HG02981 (cell line): ENCODE measurements around the gene AP3S2.
"Not testable (repeated sequence)": the region's sequence is repeated elsewhere in the genome, so short reads cannot be mapped to it uniquely, and the experiment has no call there.

Experiments
- ATAC-seq: cut with Tn5 transposase; IDR thresholded peaks from one replicate; pipeline ENCODE4 v1.9.1; 2021; ENCODE audit warnings: mild to moderate bottlenecking, moderate library complexity; ENCODE audit not compliant: unreplicated experiment

The AP3S2 gene

DNA sequence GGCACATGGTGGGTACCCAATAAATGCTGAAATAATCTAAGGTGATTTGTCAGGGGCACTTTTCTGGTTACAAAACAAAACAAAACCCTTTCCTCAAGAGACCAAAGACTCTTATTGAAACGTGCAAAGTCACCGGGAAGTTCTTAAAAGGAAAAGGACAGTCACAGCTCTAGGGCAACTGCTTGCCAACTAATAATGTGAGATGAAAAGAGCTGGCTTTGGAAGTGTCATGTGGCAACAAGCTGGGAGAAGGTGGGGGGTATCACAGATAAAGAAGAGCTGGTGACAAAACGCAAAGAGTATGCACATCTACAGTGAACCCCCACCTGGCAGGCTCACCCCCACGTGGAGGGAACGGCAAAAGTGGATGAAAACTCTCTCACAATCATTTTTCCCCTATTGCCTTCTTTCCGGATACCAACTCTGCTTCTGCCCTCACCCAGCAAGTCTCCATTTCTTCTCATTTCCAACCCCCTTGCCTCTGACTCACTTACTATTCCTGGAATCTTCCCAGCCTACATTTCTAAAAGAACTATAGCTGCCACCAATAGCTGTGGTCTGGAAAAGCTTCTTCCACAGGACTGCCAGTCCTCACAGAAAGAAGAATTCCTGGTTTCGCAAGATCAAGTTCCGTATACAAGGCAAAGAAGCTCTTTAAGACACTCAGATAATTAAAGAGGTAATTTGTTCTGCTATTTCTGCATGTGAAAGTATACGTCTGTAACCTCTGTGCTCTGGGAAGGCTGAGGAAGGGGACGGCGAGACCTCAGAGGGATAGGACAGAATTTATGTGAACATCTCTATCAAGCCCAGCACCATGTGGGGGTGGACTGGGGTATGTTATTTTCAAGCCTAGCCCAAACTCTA is 57.3 kb downstream of the AP3S2 start:
- ATAC-seq = no peak

DNA sequence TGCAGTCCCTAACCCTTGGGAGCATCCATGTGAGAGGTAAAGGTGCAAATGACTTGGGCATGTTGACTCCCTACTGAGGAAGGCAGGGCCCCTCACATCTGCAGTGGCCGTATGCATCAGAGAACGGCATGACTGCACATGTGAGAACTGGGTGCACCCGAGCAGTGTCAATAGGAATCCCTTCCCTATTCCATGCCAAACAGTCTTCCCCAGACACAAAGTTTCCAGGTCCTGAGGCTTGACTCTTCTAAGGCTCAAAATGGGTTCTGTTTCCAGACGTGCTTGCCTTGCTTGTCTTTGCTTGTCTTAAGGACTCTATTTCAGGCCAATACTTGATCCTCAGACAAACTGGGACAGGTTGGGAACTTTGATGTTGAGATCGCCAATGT is 58.6 kb downstream of the AP3S2 start:
- ATAC-seq = no peak

DNA sequence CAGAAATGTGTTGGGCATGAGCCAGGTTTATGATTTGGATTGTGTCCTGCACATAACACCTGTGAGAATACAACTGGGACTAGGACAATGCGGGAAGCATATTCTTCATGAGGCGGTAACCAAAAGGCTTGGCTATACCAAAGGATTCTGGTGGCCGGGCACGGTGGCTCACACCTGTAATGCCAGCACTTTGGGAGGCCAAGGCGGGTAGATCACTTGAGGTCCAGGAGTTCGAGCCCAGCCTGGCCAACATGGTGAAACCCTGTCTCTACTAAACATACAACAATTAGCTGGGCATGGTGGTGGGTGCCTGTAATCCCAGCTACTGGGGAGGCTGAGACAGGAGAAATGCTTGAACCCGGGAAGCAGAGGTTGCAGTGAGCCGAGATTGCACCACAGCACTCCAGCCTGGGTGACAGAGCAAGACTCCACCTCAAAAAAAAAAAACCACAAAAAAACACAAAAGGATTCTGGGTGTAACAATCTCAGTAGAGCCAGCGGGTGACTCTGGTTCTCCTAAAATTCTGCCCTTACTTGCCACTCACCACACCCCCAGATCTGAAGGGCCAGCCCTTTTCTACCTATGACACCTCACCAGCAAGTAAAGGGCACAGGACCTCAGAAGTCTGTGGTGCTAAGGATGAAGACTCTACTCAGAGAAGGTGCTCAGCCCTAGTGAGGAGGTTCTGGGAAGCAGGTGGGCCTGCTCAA is 59.2 kb downstream of the AP3S2 start:
- ATAC-seq = not testable (repeated sequence)

DNA sequence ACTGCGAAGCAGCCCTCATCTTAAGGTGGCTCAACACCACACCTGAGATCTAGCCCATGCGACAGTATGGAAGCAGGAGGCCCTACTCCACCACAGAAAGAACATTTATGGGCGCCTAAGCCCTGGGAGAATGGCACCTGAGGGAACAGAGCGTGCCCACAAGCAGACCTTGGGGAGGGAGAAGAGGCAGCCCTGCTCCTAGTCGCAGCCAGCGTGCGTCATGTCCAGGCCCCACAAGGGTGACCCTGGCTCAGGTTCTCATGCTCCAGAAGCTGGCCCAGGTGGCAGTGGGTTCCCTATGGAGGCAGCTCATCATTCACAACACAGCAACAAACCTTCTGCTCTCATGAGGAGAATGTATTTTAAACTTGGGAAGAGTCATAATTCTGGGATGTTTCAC is 59.8 kb downstream of the AP3S2 start:
- ATAC-seq = no peak

DNA sequence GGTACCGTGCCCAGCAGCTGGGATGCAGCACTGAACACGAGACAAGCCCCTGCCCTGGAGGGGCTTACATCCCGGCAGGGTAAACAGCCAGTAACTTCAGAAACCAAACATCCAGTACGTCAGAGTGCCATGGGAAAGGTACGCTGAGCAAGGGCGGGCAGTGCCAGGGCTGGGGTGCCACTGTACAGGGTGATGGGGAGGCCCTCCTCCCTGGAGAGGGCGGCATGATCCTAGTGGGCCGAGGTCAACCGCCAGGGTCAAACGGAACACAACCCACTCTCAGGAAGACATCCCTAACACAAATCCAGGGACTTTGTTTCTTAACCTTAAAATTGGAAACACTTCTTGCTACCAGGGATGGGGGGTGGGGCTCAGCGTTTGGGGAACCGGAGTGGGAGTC is 63.2 kb downstream of the AP3S2 start:
- ATAC-seq = no peak

DNA sequence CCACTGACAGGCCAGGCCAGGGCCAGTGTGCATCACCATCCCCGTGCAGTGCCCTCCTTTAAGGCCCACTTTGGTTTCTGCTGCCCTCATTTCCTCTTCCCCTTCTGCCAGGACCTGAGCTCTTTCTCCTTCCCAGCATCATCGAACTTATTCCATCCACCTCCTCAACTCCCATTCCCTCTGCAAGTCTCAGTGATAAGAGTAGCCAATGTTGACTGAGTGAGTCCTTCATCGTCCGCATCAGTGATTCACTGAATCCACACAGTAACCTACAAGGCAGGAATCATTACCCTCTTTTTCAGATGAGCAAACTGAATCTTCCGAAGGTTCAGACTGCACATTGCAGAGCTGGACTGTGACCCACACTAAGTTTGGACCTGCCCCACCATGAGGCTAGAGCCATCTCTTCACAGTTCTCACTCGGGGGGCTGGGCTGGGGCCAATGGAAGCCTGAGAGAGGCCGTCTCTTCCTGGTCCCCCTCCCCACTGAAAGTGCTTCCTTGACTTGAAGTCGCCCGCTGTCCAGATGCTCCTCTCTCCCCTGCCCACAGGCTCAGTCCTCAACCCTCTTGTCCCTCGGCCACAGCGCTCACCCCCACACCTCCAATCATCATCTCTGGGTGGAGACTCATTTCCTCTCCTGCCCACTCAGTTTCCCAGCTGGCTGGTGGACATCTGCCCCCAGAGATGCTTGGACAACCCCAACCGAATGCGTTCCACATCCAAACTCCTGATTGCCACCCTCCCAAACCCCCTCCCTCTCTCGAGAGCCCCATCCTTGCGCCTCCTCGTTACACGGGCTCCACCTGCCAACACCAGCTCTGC is 64.0 kb downstream of the AP3S2 start:
- no peak for ATAC-seq

DNA sequence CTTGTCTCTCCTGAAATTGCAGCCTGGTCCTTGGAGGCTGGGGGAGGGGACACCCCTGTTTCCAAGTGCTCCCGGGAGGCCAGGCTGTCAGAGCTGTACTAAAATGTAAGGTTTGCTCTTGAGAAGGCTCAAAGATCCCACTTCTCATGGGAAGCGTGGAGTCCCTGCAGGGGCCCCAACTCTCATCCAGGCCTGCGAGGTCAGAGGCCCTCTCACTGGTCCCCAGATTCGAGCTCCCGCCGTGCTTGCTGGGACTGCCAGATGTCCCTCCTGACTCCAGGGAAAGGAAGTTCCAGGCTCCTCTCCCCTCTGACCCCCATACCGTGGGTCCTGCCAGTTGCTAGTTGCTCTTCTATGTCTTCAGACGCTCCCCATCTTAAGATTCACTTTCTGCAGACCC is 64.6 kb downstream of the AP3S2 start:
- ATAC-seq = no peak

DNA sequence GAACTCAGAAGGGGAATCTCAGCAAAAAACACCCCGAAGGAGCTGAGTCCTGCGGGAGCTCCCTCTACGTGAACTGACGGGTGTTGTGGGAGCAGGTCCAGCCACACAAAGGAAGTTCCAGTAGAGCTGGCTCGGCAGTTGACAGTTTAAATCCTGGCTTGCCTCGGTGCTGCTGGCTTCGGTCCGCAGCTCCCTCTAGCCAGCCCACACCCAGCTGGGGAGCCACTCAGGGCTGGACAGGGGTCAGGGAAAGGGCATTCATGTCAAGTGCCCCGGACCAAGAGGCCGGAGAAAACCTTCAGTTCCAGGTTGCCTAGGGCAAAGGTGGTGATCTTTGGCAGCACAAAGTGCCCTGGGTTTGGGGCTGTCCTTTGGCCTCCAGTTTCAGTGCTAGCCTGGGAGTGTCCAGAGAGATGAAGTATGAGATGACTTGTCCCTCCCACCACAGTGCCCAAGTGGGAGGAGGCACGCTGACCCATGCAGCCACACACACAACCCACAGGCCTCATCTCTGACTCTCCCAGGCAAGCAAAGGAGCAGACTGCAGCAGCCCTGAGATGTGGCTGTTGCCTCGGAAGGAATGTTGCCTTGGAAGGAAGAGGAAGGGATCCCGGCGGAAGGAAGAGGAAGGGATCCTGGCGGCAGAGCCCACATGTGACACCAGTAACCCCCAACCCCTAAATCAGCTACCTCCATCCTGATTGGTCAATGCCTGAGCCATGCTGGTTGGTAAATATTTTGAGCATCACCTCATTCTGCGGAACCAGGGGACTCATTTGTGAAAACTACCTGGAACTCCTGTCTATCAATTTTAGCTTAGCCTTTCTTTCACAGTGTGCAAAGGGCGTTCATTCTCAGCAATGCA is 65.3 kb downstream of the AP3S2 start:
- no peak for ATAC-seq

DNA sequence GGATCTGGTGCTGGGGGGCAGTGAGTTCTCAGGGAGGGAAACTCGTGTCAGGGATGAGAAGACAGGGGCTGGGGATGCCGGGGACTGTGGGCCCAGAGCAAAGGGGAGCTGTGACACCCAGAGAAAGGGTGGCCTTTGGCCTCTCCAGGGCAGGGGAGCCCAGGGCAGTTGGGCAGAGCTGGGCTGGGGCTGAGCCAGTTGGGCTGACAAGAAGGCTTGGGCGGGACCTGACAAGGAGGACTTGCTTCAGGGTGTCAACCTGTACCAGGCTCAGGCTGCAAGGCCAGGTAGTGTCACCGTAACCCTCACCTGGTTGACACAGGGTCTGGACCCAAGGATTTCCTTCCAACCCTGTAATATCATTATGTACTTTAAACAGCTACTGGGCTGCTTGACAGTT is 66.0 kb downstream of the AP3S2 start:
- no peak for ATAC-seq

DNA sequence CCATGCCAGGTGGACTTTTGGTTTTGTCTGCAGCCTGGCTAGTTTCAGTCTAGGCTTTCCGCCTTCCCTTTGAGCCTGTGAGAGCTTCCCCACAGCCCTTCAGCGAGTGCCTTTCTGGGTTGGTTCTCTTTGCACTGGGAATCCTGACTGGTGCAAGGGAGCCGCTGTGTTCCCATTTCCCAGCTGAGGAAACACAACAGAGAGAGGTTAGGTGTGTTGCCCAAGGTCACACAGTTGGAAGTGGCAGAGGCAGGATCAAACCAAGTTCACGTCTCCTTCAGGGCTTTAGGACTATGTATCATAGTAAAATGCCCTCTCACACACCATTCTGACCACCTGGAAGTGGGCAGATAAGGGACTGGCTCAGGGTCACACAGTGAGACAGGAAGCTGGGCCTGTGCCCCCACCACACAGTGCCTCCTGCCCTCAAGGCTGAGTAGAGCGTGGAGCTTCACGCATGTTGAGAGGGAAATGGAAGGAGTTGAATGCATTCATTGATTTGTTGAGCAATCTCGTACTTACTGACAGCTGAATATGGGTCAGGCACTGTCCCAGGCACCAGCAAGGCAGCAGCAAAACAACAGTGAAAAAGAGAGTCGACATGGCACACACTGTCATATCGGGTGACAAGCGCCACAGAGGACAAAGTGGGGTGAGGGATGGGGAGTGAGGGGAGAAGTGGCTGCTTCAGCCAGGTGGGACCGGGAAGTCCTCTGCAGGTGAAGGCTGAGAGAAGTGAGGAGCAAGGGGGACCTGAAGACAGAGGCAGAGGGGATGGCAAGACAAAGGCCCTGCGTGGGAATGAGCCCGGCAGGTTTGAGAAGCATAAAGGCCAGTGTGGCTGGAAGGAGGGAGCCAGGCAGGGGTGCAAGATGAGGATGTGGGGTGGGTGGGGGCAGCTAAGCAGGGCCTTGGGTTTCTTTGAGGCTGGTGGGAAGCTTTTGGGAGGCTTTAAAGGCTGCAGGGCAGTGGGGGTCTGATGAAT is 66.8 kb downstream of the AP3S2 start:
- ATAC-seq = no peak

DNA sequence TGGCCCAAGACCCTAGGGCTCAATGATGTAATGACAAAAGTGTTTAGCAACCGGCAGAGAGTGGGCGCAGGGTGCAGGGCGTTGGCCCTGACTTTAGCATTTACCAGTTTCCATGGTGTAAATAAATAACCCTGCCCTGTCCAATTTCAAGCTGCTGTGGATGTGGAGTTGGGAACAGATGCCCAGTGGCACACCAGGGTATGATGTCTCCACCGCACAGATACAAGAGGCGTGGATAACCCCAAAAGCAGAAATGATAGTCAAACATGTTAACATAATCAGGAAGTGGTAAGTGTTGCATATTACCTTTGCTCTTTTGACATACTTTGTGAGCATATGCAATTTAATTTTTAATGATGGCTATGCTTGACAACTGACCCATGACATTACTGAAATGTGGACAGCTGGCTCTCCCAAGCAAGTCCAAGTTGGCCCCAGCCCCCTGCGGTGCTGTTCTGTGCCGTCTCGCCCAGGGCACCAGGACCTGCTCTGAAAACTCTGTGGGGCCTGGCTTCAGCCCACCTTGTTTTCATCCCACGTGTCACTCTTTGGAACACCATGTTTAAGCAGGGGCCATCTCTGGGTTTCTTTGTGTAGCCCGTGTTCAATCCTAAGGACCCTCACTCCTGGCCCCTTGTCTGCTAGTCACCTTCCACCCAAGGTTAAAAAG is 68.4 kb downstream of the AP3S2 start:
- ATAC-seq = no peak

DNA sequence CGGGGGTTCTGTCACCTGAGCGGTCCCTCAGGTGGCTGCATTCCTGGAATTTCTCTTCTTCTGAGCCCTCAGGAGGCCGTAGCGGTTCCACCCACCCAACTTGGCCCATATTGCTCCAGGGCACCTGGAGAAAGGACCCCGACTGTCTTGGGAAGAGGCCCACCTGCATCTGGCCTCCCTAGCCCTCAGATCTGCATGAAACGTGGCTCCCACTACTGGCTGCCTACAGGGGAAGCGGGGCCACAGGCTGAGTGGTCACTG is 69.3 kb downstream of the AP3S2 start:
- no peak for ATAC-seq

DNA sequence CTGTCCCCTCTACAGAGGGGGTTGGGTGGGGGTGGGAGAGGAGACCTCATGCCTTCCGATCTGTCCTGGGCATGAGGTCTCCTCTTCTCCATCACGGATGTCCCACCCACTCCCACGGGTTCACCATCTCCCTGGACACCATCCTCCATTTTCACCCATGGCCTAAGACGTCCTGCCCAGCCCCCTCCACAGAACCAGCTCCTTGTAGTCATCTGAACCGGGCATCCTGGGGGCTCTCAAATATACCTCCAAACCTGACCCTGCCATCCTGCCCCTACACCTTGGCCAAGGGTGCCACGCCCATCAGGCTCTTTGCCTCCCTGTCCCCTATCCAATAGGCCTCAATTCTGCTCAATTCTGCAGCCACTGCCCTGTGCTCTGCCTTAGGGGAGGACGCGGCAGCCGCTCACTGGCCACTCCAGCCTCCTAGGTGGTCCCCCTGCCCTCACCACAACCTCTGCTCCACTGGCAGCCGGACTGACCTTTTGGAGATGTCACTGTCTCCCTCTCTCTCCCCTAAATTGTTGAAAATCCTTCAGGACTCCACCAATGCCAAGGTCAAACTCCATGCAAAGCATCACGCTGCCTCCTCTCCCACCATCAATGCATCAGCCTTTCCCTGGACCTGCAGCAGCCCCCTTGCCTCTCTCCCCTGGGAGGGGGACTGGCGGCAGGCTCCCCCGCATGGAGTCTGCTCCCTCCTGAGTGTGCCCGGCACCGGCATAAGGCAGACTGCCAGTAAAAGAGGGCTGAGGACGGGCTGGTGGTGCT is 69.8 kb downstream of the AP3S2 start:
- no peak for ATAC-seq

DNA sequence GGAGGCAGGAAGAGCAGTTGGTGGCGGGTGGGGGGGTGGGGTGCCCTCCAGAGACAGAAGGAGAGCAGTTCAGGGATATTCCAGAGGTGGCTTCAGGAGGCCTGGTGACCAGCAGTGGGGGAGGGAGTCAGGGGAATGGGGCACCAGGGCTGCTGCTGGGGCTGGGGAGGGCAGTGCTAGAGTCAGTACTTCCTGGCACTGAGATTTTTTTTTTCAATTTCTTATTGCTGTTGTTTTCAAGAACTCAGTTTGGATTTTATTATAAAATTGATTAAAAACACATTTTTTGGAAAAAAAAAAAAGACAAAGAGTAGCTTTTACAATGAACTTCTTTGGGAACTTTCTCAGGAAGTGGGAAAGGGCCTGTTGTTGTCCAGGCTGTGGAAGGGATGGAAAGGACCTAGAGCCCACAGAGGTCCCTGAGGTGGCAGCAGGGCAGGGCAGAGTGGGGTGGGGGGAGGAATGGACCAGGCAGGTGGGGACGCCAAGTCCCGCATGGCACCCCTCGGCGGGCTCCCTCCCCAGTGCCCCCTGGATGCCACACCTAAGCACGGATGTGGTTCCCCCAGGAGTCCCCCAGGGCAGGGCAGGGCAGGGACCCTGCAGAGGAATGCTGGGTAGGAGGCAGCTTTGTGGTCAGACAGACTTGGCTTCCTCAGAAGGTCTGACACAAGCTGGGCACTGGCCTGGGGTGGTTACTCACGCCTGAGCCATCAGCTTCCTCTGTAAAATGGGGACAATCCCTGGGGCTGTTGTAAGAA is 70.7 kb downstream of the AP3S2 start:
- no peak for ATAC-seq

DNA sequence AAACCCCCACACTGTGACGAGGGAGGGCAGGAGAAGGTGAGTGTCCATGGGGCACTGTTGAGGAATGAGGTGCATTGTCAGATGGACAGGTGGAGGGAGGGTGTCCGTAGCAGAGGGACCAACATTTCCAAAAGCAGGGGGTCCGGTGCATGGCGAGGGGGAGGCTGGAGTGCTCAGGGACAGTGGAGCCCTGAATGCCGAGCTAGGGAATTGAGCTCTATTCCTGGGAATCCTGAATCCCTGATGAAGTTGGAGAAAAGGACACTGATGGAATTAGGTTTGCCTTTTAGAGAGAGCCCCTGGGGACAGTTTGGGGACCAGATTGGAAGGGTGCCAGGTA is 71.2 kb downstream of the AP3S2 start:
- ATAC-seq = no peak

DNA sequence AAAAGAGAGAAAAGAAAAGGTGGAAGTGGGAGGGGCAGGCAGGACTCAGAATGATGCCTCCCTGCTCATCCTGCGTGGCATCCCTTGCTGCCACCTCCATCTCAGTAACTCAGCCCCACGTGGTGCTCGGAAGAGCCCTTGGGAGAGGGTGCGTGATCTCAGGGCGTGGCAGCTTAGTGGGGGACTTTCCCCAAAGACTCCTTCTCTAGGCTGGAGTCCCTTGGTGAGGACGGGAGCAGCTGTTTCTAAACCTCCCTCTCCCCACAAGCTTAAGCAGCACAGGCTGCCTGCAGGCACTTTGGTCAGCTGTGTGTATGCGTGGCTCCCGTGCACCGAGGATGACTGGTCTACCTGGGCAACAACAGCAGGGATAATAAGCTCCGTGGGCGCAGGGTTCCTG is 71.8 kb downstream of the AP3S2 start:
- ATAC-seq = no peak

DNA sequence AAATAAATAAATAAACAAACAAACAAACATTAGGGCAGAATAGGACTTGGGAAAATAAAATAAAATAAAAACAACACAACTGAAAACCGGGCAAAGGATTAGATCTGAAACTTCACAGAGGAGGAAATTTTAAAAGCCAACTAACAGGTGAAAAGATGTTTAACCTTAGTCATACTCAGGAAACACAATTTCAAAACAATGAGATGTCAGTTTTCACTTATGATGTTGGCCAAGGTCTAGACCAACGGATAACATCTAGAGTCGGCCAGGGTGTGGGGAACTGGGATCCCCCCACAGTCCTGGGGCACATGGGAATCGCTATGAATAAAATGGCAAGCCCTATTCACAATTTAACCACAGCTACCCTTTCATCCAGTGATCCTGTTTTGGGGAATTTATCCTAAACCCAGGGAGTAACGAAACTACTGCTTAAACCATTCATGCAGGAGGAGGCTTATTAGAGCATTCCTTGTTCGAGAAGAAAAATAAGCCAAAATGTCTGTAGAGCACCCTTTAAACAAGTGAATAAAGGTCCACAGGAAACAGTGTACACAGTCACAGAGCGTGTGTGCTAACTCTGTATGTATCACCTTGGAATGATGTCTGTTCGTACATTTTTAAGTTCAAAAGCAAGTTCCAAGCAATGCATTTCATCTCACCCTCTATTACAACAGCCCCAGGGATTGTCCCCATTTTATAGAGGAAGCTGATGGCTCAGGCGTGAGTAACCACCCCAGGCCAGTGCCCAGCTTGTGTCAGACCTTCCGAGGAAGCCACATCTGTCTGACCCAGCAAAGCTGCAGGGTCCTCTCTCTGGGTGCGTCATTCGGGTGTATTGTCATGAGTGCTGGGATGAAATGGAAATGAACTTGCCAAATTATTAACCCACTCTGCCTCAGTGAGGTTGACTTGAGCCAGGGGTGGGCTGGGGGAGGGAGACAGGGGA is 72.9 kb downstream of the AP3S2 start:
- ATAC-seq = no peak
